ENCODE measurements around the gene CPNE5. TPM values are rescaled to one million over a fixed set of nuclear protein-coding genes. Genes with fewer than 3 reads are reported as not detected.

The CPNE5 gene
- total and polyA plus RNA-seq, 2 of the 4 experiments (the other 2 are of a cell fraction) = 0.07 TPM; not detected in 1

DNA sequence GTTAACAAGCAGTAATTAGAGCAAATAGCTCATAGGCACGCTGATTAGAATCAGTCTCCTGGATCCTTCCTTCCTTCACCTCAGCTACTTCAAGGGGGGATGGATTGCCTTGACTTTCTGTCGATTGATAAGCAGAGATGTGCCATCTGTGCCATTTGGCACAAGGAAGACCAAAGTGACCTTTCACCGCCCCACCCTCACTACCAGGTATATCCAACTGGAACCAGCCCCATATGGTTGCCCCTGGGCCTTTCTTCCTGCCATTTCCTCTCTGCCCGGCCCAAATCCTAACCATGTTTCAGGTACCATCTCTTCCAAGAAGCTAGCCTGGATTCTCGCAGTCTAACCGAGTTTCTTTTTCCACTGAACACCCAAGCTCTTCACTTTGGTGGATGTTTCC lies 8.7 kb upstream of the CPNE5 start:
- 100% methylated on average over 4 of the region's 6 CpGs; no CpG with 5 or more reads in 1 of the 2 experiments for WGBS, 2 experiments (ENCODE audit: extremely low coverage in 2 of 2, insufficient read length in 1 of 2)

More for the DNA sequence above, 8.7 kb upstream of the CPNE5 start:
- Histone ChIP-seq H4K8ac (ENCODE audit: low read depth in 2 of 2, low read length in 2 of 2) (no peak overlapping the region), H3K27me3 (ENCODE audit: control insufficient read depth, insufficient read depth, low read length) (peaks cover 6% of the 10 kb centered on the region), H4K20me1 (ENCODE audit: insufficient read depth, low read length) (no peaks in the 10 kb centered on the region), H2AFZ (replicated peaks; ENCODE audit: low read length, poor library complexity) (no peak overlapping the region), H2AK9ac (replicated peaks; ENCODE audit: low read depth, low read length, poor library complexity) (no peak overlapping the region), H3K4me3 (ENCODE audit: insufficient read depth, low read depth, low read length) (no peak overlapping the region), H3K4me1 (ENCODE audit: control insufficient read depth, insufficient read depth, low read length) (peaks cover 6% of the 10 kb centered on the region), H3K36me3 (ENCODE audit: control insufficient read depth, insufficient read depth, low read length) (no peaks in the 10 kb centered on the region), H3K56ac (ENCODE audit: extremely low read depth, insufficient read depth, low read length) (no peak overlapping the region), H2BK5ac (ENCODE audit: low read depth, low read length, poor library complexity, severe bottlenecking) (no peak overlapping the region), H4K91ac (ENCODE audit: insufficient read depth, low read depth, low read length) (no peak overlapping the region), H3K4me2 (ENCODE audit: low read depth, low read length) (no peak overlapping the region), H3K23ac (ENCODE audit: low read depth, low read length) (no peak overlapping the region), H3K9ac (ENCODE audit: low read depth, low read length) (no peak overlapping the region), H4K5ac (ENCODE audit: low read depth, low read length) (no peak overlapping the region), H3K27ac (ENCODE audit: insufficient read depth, low read length) (no peak overlapping the region), H3K79me1 (ENCODE audit: low read depth in 1 of 2, low read length in 2 of 2) (peaks cover 0 to 7% of the 10 kb centered on the region in 2 experiments; a peak in 1 of 4 replicates), H2BK15ac (ENCODE audit: low read depth, low read length) (no peak overlapping the region), H2BK20ac (ENCODE audit: low read depth, low read length) (no peak overlapping the region), H2BK120ac (ENCODE audit: low read depth, low read length) (no peak overlapping the region), H3K14ac (replicated peaks; ENCODE audit: low read depth, low read length) (no peak overlapping the region), H3K9me1 (ENCODE audit: insufficient read depth, low read length) (peaks cover 10% of the 10 kb centered on the region), H3K4ac (ENCODE audit: low read depth, low read length) (no peak overlapping the region), H3K9me3 (ENCODE audit: control insufficient read depth, insufficient read depth, low read length) (peaks cover 3% of the 10 kb centered on the region), H3K18ac (ENCODE audit: low read depth, low read length) (no peak overlapping the region), H2AK5ac (ENCODE audit: low read depth, low read length) (no peak overlapping the region; the same call in 1 of the 2 replicates)
- dilution Hi-C loops (cut with HindIII; ENCODE audit: low sequenced_read_pairs, unreplicated experiment) (no loop called here), in situ Hi-C loops (cut with MboI; ENCODE audit: low sequenced_read_pairs) (no loop called here), intact Hi-C loops (cut with micrococcal nuclease) (no loop called here)
- TF ChIP-seq RFX5 (IDR thresholded peaks at IDR 0.05; ENCODE audit: low read depth, low read length) = no peak
- no peak for TF ChIP-seq POLR2A (IDR thresholded peaks at IDR 0.05; ENCODE audit: low read depth, low read length)
- TF ChIP-seq CEBPB (IDR thresholded peaks at IDR 0.05; ENCODE audit: low read depth, low read length) = no peak
- TF ChIP-seq CHD1 (IDR thresholded peaks at IDR 0.05; ENCODE audit: low read depth, low read length) = no peak
- TF ChIP-seq, protein P1, sequence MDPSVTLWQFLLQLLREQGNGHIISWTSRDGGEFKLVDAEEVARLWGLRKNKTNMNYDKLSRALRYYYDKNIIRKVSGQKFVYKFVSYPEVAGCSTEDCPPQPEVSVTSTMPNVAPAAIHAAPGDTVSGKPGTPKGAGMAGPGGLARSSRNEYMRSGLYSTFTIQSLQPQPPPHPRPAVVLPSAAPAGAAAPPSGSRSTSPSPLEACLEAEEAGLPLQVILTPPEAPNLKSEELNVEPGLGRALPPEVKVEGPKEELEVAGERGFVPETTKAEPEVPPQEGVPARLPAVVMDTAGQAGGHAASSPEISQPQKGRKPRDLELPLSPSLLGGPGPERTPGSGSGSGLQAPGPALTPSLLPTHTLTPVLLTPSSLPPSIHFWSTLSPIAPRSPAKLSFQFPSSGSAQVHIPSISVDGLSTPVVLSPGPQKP (IDR thresholded peaks at IDR 0.05; ENCODE audit: borderline replicate concordance, low read depth, low read length) = no peak
- TF ChIP-seq RCOR1 (IDR thresholded peaks at IDR 0.05; ENCODE audit: insufficient replicate concordance, low read length) = no peak
- no peak for TF ChIP-seq RAD21 (IDR thresholded peaks at IDR 0.05; ENCODE audit: low read length)
- TF ChIP-seq, protein P2, sequence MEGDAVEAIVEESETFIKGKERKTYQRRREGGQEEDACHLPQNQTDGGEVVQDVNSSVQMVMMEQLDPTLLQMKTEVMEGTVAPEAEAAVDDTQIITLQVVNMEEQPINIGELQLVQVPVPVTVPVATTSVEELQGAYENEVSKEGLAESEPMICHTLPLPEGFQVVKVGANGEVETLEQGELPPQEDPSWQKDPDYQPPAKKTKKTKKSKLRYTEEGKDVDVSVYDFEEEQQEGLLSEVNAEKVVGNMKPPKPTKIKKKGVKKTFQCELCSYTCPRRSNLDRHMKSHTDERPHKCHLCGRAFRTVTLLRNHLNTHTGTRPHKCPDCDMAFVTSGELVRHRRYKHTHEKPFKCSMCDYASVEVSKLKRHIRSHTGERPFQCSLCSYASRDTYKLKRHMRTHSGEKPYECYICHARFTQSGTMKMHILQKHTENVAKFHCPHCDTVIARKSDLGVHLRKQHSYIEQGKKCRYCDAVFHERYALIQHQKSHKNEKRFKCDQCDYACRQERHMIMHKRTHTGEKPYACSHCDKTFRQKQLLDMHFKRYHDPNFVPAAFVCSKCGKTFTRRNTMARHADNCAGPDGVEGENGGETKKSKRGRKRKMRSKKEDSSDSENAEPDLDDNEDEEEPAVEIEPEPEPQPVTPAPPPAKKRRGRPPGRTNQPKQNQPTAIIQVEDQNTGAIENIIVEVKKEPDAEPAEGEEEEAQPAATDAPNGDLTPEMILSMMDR (conservative IDR thresholded peaks at IDR 0.05; ENCODE audit: low read depth, low read length) = no peak
- CTCF ChIA-PET = interaction anchor here (1.9 kb wide), 1 partner anchor 170 kb away, joined by 5 read pairs; no protein-coding TSS in a partner anchor
- POLR2A ChIA-PET (ENCODE audit: unreplicated experiment) = no interaction called here
- no TSS peak for BruUV-seq (replicated peaks)
- no peak for ATAC-seq (ENCODE audit: low read depth)
- no peak for DNase-seq
